Bronchial epithelial cell (primary cell): Measurements from ENCODE around the gene PRR15L. TPM values are rescaled to one million over a fixed set of nuclear protein-coding genes. Genes with fewer than 3 reads are reported as not detected.

Source experiments
- DNase-seq: peaks from one replicate; pipeline ENCODE4 v3.0.0-alpha.2; 2010; ENCODE audit warnings: low read depth
- FAIRE-seq: peaks from 2 replicates; lab custom pipeline; 2011; peaks lifted over from hg19 to GRCh38; lab: Jason Lieb, UNC
- H3K27me3 ChIP-seq: 2 replicates; pipeline ENCODE4 v1.5.1; 2011; ENCODE audit warnings: low read length; ENCODE audit not compliant: control insufficient read depth, insufficient read depth
- H3K36me3 ChIP-seq: 2 replicates; pipeline ENCODE4 v1.5.1; 2011; ENCODE audit warnings: low read length; ENCODE audit not compliant: control insufficient read depth, insufficient read depth
- H3K4me3 ChIP-seq: 2 replicates; pipeline ENCODE4 v1.5.1; 2011; ENCODE audit warnings: mild to moderate bottlenecking, low read depth, low read length, control low read depth
- total RNA-seq: library from RNA; depleted of rRNA; stranded (reverse); fragments of >200 nt; gene quantifications from 2 replicates; pipeline ENCODE4 v1.2.1, GENCODE V29; 2014
- TF ChIP-seq, protein P1 (sequence below): IDR thresholded peaks from 2 replicates; pipeline ENCODE4 v1.5.1; 2011; ENCODE audit warnings: mild to moderate bottlenecking, moderate library complexity, low read length, control low read depth, inconsistent platforms; ENCODE audit not compliant: insufficient read depth, severe bottlenecking

The PRR15L gene
- total RNA-seq, 1 donor from 2014 or later: 1.6 TPM

DNA sequence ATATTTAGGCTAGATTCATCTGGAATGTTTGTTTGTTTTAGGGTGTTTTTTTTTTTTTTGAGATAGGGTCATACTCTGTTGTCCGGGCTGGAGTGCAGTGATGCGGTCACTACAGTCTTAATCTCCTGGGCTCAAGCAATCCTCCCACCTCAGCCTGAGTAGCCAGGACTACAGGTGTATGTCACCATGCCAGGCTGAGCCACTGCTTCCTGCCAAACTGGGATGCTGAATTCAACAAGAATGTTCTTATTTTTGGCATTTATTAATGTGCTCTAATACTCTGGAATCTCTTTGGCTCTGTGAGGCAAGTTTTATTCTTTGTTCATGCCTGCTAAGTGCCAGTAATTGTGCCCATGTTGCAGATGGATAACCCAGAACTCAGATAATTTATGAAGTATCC lies 40.1 kb downstream of the PRR15L start:
- FAIRE-seq (no peak), DNase-seq (no peak)
- TF ChIP-seq, protein P1, sequence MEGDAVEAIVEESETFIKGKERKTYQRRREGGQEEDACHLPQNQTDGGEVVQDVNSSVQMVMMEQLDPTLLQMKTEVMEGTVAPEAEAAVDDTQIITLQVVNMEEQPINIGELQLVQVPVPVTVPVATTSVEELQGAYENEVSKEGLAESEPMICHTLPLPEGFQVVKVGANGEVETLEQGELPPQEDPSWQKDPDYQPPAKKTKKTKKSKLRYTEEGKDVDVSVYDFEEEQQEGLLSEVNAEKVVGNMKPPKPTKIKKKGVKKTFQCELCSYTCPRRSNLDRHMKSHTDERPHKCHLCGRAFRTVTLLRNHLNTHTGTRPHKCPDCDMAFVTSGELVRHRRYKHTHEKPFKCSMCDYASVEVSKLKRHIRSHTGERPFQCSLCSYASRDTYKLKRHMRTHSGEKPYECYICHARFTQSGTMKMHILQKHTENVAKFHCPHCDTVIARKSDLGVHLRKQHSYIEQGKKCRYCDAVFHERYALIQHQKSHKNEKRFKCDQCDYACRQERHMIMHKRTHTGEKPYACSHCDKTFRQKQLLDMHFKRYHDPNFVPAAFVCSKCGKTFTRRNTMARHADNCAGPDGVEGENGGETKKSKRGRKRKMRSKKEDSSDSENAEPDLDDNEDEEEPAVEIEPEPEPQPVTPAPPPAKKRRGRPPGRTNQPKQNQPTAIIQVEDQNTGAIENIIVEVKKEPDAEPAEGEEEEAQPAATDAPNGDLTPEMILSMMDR: no peak
- H3K36me3 ChIP-seq: peaks cover under 1% of the 10 kb centered on the region
- H3K4me3 ChIP-seq: no peak overlapping the region
- no peaks in the 10 kb centered on the region for H3K27me3 ChIP-seq

DNA sequence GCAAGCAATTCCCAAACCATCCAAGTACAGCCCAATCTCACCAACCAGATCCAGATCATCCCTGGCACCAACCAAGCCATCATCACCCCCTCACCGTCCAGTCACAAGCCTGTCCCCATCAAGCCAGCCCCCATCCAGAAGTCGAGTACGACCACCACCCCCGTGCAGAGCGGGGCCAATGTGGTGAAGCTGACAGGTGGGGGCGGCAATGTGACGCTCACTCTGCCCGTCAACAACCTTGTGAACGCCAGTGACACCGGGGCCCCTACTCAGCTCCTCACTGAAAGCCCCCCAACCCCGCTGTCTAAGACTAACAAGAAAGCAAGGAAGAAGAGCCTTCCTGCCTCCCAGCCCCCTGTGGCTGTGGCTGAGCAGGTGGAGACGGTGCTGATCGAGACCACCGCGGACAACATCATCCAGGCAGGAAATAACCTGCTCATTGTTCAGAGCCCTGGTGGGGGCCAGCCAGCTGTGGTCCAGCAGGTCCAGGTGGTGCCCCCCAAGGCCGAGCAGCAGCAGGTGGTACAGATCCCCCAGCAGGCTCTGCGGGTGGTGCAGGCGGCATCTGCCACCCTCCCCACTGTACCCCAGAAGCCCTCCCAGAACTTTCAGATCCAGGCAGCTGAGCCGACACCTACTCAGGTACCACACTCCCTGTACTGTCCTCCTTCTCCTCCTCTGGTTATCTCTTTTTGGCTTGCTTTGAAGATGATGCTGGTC lies 41.0 kb downstream of the PRR15L start:
- Histone ChIP-seq H3K36me3 (no peaks in the 10 kb centered on the region), H3K4me3 (no peak overlapping the region), H3K27me3 (no peaks in the 10 kb centered on the region)
- DNase-seq (no peak), FAIRE-seq (no peak)
- TF ChIP-seq, protein P1: no peak

DNA sequence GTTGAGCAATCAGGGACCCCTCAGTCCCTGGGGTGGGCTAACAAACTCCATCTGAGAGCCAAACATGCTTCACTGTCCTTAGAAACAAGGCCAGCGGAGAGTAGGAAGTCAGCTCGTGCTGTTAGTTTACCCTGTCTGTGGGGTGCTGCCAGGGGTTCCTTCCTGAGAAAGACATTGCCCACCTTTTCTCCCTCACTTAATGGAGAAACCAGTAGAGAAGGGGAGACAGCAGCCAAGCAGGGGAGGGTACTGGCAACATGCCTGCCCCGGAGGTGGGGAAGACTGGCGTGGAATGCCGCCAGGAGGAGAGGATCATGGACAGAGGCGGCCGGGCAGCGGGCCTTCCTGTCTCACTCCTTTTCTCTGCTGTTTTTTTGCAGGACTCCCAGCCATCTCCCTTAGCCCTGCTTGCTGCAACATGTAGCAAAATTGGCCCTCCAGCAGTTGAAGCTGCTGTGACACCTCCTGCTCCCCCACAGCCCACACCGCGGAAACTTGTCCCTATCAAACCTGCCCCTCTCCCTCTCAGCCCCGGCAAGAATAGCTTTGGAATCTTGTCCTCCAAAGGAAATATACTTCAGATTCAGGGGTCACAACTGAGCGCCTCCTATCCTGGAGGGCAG lies 41.8 kb downstream of the PRR15L start:
- Histone ChIP-seq H3K27me3 (no peaks in the 10 kb centered on the region), H3K36me3 (no peaks in the 10 kb centered on the region), H3K4me3 (no peak overlapping the region)
- DNase-seq: peak; percentile 34
- peak; percentile 43 for FAIRE-seq
- TF ChIP-seq, protein P1: no peak

DNA sequence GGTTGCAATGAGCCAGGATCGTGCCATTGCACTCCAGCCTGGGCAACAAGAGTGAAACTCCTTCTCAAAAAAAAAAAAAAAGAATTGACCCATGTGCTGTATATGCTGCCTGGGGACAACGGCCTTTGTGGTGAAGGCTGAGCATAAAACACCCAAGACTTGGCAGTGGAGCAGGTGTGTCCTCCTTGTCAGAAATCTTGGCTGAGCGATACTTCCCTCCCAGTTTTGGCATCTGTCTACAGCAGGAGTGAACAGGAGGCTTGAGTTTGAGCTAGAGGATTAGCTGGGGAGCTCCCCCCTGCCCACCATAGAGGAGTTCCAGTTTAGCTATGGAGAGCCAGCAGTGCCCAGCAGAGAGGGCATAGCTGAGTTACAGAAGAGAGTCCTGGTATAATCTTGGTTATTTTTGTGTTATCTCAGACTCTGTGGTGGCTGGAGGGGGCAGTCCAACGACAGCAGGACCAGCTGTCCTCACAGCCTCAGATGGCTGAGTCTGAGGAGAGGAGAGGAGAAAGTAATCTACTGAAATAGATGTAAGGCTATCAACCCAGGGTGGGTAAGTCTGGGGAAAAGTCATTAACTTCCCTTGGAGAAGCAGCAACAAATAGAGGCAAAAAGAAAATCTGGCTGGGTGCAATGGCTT lies 43.3 kb downstream of the PRR15L start:
- Histone ChIP-seq H3K4me3 (no peak overlapping the region), H3K27me3 (no peaks in the 10 kb centered on the region), H3K36me3 (no peaks in the 10 kb centered on the region)
- no peak for DNase-seq
- FAIRE-seq: no peak
- TF ChIP-seq, protein P1: no peak

DNA sequence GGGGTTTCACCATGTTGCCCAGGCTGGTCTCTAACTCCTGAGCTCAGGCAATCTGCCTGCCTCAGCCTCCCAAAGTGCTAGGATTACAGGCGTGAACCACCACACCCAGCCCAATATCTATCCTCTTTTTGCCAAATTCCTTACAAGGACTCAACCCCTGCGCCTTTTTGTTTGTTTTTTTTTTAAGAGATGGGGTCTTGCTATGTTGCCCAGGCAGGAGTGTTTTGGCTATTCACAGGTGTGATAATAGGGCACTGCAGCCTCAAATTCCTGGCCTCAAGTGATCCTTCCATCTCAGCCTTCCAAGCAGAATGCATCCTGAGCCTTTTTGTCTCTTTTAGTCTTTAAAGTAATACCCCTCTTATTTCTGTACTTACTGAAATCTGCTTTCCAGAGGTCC lies 44.6 kb downstream of the PRR15L start:
- Histone ChIP-seq H3K27me3 (no peaks in the 10 kb centered on the region), H3K36me3 (no peaks in the 10 kb centered on the region), H3K4me3 (no peak overlapping the region)
- FAIRE-seq: no peak
- TF ChIP-seq, protein P1: no peak
- DNase-seq: no peak
